Fibroblast of the conjunctiva (primary cell): ENCODE measurements around the gene SYNJ1.
"Not testable (repeated sequence)": the region's sequence is repeated elsewhere in the genome, so short reads cannot be mapped to it uniquely, and the experiment has no call there.

Experiments
- DNase-seq: peaks from one replicate; pipeline ENCODE4 v3.0.0-alpha.2; 2010; ENCODE audit warnings: low read depth

The SYNJ1 gene

GRCh38 chr21:32690085-32690484 lies 37.7 kb downstream of the SYNJ1 start:
- no peak for DNase-seq

- no peak for DNase-seq
Measured at GRCh38 chr21:32687643-32688345, 40.0 kb downstream of the SYNJ1 start.

- DNase-seq, result no peak
Measured at GRCh38 chr21:32682696-32683474, 44.9 kb downstream of the SYNJ1 start.

- DNase-seq, result no peak
Measured at GRCh38 chr21:32674731-32675130, 53.1 kb downstream of the SYNJ1 start.

GRCh38 chr21:32674038-32674437 lies 53.8 kb downstream of the SYNJ1 start:
- DNase-seq, result no peak

GRCh38 chr21:32666258-32666657 lies 61.6 kb downstream of the SYNJ1 start:
- DNase-seq, result no peak

- DNase-seq, result not testable (repeated sequence)
Measured at GRCh38 chr21:32664095-32664494, 63.7 kb downstream of the SYNJ1 start.

- not testable (repeated sequence) for DNase-seq
Measured at GRCh38 chr21:32661981-32662380, 65.8 kb downstream of the SYNJ1 start.

GRCh38 chr21:32661026-32661782 lies 66.6 kb downstream of the SYNJ1 start:
- not testable (repeated sequence) for DNase-seq

- no peak for DNase-seq
Measured at GRCh38 chr21:32658524-32658923, 69.3 kb downstream of the SYNJ1 start.

GRCh38 chr21:32653326-32653901 lies 74.4 kb downstream of the SYNJ1 start:
- DNase-seq, result no peak

GRCh38 chr21:32648165-32648564 lies 79.6 kb downstream of the SYNJ1 start:
- DNase-seq, result no peak

GRCh38 chr21:32645261-32646182 lies 82.3 kb downstream of the SYNJ1 start:
- DNase-seq, result no peak

- DNase-seq, result no peak
Measured at GRCh38 chr21:32641710-32642698, 85.8 kb downstream of the SYNJ1 start.

- no peak for DNase-seq
Measured at GRCh38 chr21:32626621-32627196, 101.1 kb downstream of the SYNJ1 start.

- not testable (repeated sequence) for DNase-seq
Measured at GRCh38 chr21:32618218-32618617, 109.6 kb downstream of the SYNJ1 start.

- DNase-seq, result no peak
Measured at GRCh38 chr21:32613436-32614043, 114.3 kb downstream of the SYNJ1 start.

GRCh38 chr21:32612999-32613337 lies 114.8 kb downstream of the SYNJ1 start:
- no peak for DNase-seq
